ENCODE results near the gene RNU2-63P.

GRCh38 chr2:88032070-88032702, 15.8 kb upstream of the RNU2-63P start:
- TF ChIP-seq POLR2AphosphoS5 (IDR thresholded peaks at IDR 0.05; ENCODE audit: borderline replicate concordance, low read depth, low read length) (no peak), EZH2 (IDR thresholded peaks at IDR 0.05) (no peak)
